ENCODE data around the gene RAD9A. TPM values are rescaled to one million over a fixed set of nuclear protein-coding genes. Genes with fewer than 3 reads are reported as not detected.

Gene RAD9A
- total and polyA plus RNA-seq, 9 of the 15 experiments (the other 6 are each of a cell fraction or from before 2014, with no cell fraction given): 1.4 to 41.2 (median 16.1) TPM

DNA sequence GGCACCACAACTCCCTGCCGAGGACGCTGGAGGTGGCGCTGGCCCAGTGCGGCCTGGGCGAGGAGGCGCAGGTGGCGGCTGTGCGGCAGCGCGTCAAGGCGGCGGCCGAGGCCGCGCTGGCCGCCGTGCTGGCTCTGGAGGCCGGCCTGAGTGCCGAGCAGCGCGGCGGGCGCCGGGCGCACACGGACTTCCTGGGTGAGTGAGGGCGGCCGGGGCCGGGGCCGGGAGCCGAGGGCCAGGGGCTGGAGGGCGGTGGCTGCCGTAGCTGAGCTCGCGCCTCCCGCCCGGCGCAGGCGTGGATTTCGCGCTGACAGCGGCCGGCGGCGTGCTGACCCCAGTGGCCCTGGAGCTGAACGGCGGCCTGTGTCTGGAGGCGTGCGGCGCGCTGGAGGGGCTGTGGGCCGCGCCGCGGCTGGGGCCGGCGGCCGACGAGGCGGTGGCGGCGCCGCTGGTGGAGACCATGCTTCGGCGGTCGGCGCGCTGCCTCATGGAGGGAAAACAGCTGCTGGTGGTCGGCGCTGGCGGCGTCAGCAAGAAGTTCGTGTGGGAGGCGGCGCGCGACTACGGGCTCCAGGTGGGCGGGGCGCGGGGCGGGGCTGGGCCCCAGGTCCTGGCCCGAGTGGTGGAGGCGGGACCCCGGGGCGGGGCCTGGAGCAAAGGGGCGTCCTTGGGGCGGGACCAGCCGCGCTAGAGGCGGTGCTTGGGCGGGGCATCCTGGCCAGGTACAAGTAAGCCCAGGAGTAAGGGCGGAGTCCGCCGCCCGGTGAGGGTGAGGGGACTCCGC, 29.1 kb downstream of the RAD9A start (continued):
- TF ChIP-seq BRD4 (IDR thresholded peaks at IDR 0.05): no peak
- no peak for TF ChIP-seq RBM14 (IDR thresholded peaks at IDR 0.05; ENCODE audit: borderline replicate concordance, insufficient read depth, low read depth, low read length)
- TF ChIP-seq NR3C1 (CRISPR knock-in tag; IDR thresholded peaks at IDR 0.05): no peak
- no peak for TF ChIP-seq ZNF282 (CRISPR knock-in tag; IDR thresholded peaks at IDR 0.05)
- TF ChIP-seq KHSRP (IDR thresholded peaks at IDR 0.05): no peak
- TF ChIP-seq, protein P1, sequence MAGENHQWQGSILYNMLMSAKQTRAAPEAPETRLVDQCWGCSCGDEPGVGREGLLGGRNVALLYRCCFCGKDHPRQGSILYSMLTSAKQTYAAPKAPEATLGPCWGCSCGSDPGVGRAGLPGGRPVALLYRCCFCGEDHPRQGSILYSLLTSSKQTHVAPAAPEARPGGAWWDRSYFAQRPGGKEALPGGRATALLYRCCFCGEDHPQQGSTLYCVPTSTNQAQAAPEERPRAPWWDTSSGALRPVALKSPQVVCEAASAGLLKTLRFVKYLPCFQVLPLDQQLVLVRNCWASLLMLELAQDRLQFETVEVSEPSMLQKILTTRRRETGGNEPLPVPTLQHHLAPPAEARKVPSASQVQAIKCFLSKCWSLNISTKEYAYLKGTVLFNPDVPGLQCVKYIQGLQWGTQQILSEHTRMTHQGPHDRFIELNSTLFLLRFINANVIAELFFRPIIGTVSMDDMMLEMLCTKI (IDR thresholded peaks at IDR 0.05; ENCODE audit: partially characterized antibody): no peak
- TF ChIP-seq, protein P2, sequence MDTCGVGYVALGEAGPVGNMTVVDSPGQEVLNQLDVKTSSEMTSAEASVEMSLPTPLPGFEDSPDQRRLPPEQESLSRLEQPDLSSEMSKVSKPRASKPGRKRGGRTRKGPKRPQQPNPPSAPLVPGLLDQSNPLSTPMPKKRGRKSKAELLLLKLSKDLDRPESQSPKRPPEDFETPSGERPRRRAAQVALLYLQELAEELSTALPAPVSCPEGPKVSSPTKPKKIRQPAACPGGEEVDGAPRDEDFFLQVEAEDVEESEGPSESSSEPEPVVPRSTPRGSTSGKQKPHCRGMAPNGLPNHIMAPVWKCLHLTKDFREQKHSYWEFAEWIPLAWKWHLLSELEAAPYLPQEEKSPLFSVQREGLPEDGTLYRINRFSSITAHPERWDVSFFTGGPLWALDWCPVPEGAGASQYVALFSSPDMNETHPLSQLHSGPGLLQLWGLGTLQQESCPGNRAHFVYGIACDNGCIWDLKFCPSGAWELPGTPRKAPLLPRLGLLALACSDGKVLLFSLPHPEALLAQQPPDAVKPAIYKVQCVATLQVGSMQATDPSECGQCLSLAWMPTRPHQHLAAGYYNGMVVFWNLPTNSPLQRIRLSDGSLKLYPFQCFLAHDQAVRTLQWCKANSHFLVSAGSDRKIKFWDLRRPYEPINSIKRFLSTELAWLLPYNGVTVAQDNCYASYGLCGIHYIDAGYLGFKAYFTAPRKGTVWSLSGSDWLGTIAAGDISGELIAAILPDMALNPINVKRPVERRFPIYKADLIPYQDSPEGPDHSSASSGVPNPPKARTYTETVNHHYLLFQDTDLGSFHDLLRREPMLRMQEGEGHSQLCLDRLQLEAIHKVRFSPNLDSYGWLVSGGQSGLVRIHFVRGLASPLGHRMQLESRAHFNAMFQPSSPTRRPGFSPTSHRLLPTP (IDR thresholded peaks at IDR 0.05; ENCODE audit: borderline replicate concordance, extremely low read depth, insufficient read length): no peak
- TF ChIP-seq ZNF354B (CRISPR knock-in tag; IDR thresholded peaks at IDR 0.05): no peak
- no peak for TF ChIP-seq YBX1 (IDR thresholded peaks at IDR 0.05)
- TF ChIP-seq, protein P3, sequence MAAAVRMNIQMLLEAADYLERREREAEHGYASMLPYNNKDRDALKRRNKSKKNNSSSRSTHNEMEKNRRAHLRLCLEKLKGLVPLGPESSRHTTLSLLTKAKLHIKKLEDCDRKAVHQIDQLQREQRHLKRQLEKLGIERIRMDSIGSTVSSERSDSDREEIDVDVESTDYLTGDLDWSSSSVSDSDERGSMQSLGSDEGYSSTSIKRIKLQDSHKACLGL (CRISPR knock-in tag; IDR thresholded peaks at IDR 0.05; ENCODE audit: borderline replicate concordance, poor library complexity, severe bottlenecking): no peak
- no peak for TF ChIP-seq SRSF9 (IDR thresholded peaks at IDR 0.05; ENCODE audit: borderline replicate concordance, low read depth, low read length)
- TF ChIP-seq SRSF3 (IDR thresholded peaks at IDR 0.05; ENCODE audit: insufficient read depth, low read length): no peak
- TF ChIP-seq, protein P4, sequence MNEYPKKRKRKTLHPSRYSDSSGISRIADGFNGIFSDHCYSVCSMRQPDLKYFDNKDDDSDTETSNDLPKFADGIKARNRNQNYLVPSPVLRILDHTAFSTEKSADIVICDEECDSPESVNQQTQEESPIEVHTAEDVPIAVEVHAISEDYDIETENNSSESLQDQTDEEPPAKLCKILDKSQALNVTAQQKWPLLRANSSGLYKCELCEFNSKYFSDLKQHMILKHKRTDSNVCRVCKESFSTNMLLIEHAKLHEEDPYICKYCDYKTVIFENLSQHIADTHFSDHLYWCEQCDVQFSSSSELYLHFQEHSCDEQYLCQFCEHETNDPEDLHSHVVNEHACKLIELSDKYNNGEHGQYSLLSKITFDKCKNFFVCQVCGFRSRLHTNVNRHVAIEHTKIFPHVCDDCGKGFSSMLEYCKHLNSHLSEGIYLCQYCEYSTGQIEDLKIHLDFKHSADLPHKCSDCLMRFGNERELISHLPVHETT (CRISPR knock-in tag; conservative IDR thresholded peaks at IDR 0.05 in 1 of 2, IDR thresholded peaks at IDR 0.05 in 1 of 2): 0 out of 4 replicates have a peak, but pooled peaks of 1 of the 2 experiments have one; percentile 29
- TF ChIP-seq IRF2 (CRISPR knock-in tag; IDR thresholded peaks at IDR 0.05): no peak
- TF ChIP-seq NRF1 (conservative IDR thresholded peaks at IDR 0.05 in 1 of 2, IDR thresholded peaks at IDR 0.05 in 1 of 2): peak; percentile 82 to 86
- no peak for TF ChIP-seq NR4A1 (CRISPR knock-in tag; IDR thresholded peaks at IDR 0.05)
- TF ChIP-seq NR4A1 (tag; IDR thresholded peaks at IDR 0.05): peak; percentile 72; the same call in 1 of the 2 replicates
- TF ChIP-seq, protein P5, sequence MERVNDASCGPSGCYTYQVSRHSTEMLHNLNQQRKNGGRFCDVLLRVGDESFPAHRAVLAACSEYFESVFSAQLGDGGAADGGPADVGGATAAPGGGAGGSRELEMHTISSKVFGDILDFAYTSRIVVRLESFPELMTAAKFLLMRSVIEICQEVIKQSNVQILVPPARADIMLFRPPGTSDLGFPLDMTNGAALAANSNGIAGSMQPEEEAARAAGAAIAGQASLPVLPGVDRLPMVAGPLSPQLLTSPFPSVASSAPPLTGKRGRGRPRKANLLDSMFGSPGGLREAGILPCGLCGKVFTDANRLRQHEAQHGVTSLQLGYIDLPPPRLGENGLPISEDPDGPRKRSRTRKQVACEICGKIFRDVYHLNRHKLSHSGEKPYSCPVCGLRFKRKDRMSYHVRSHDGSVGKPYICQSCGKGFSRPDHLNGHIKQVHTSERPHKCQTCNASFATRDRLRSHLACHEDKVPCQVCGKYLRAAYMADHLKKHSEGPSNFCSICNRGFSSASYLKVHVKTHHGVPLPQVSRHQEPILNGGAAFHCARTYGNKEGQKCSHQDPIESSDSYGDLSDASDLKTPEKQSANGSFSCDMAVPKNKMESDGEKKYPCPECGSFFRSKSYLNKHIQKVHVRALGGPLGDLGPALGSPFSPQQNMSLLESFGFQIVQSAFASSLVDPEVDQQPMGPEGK (CRISPR knock-in tag; IDR thresholded peaks at IDR 0.05; ENCODE audit: borderline replicate concordance): no peak
